ENCODE measurements around the gene ADAM22. TPM values are rescaled to one million over a fixed set of nuclear protein-coding genes. Genes with fewer than 3 reads are reported as not detected.

Gene ADAM22
- total RNA-seq, 1 donor from 2014 or later: 0.63 TPM

- DNase-seq (ENCODE audit: low read depth): no peak
- H3K4me3 ChIP-seq (ENCODE audit: low read depth, low read length): no peak overlapping the region
- no peak for TF ChIP-seq CTCF (conservative IDR thresholded peaks at IDR 0.05; ENCODE audit: low read depth, low read length)
Measured at GRCh38 chr7:88185650-88186049, 251.6 kb downstream of the ADAM22 start.

- TF ChIP-seq CTCF (conservative IDR thresholded peaks at IDR 0.05; ENCODE audit: low read depth, low read length): no peak
- DNase-seq (ENCODE audit: low read depth): no peak
- H3K4me3 ChIP-seq (ENCODE audit: low read depth, low read length): no peak overlapping the region
Measured at GRCh38 chr7:88191911-88192310, 257.9 kb downstream of the ADAM22 start.

GRCh38 chr7:88200261-88200660 is 266.2 kb downstream of the ADAM22 start:
- no peak for DNase-seq (ENCODE audit: low read depth)
- H3K4me3 ChIP-seq (ENCODE audit: low read depth, low read length): no peak overlapping the region
- no peak for TF ChIP-seq CTCF (conservative IDR thresholded peaks at IDR 0.05; ENCODE audit: low read depth, low read length)

GRCh38 chr7:88200789-88201188 is 266.7 kb downstream of the ADAM22 start:
- no peak for DNase-seq (ENCODE audit: low read depth)
- TF ChIP-seq CTCF (conservative IDR thresholded peaks at IDR 0.05; ENCODE audit: low read depth, low read length): no peak
- H3K4me3 ChIP-seq (ENCODE audit: low read depth, low read length): no peak overlapping the region

GRCh38 chr7:88201305-88201704 is 267.3 kb downstream of the ADAM22 start:
- DNase-seq (ENCODE audit: low read depth): no peak
- no peak for TF ChIP-seq CTCF (conservative IDR thresholded peaks at IDR 0.05; ENCODE audit: low read depth, low read length)
- no peak overlapping the region for H3K4me3 ChIP-seq (ENCODE audit: low read depth, low read length)

GRCh38 chr7:88202278-88202677 is 268.2 kb downstream of the ADAM22 start:
- TF ChIP-seq CTCF (conservative IDR thresholded peaks at IDR 0.05; ENCODE audit: low read depth, low read length): no peak
- H3K4me3 ChIP-seq (ENCODE audit: low read depth, low read length): no peak overlapping the region
- DNase-seq (ENCODE audit: low read depth): no peak

- no peak for TF ChIP-seq CTCF (conservative IDR thresholded peaks at IDR 0.05; ENCODE audit: low read depth, low read length)
- no peak overlapping the region for H3K4me3 ChIP-seq (ENCODE audit: low read depth, low read length)
- DNase-seq (ENCODE audit: low read depth): no peak
Measured at GRCh38 chr7:88202799-88203198, 268.7 kb downstream of the ADAM22 start.
